Fibroblast of skin of back (primary cell): ENCODE data around the gene SDR39U1.

ENCODE experiments used
- DNase-seq: peaks from one replicate; pipeline ENCODE4 v3.0.0-alpha.2; 2013

SDR39U1 gene

GRCh38 chr14:24408764-24409163 lies 33.8 kb downstream of the SDR39U1 start:
- no peak for DNase-seq

GRCh38 chr14:24407608-24408325 lies 34.8 kb downstream of the SDR39U1 start:
- no peak for DNase-seq

- no peak for DNase-seq
Observed at GRCh38 chr14:24406416-24406815, 36.2 kb downstream of the SDR39U1 start.

GRCh38 chr14:24404814-24405213 lies 37.8 kb downstream of the SDR39U1 start:
- DNase-seq = no peak

- DNase-seq = peak; percentile 70
Observed at GRCh38 chr14:24403294-24403998, 39.1 kb downstream of the SDR39U1 start.

- DNase-seq = no peak
Observed at GRCh38 chr14:24401810-24402702, 40.5 kb downstream of the SDR39U1 start.

GRCh38 chr14:24399999-24400718 lies 42.4 kb downstream of the SDR39U1 start:
- DNase-seq = no peak

GRCh38 chr14:24399447-24399822 lies 43.1 kb downstream of the SDR39U1 start:
- DNase-seq = no peak

GRCh38 chr14:24398653-24399446 lies 43.7 kb downstream of the SDR39U1 start, which contains the start of gene NYNRIN:
Gene NYNRIN (plus strand): TSS chr14:24399003. CDS start chr14:24399247, 244 bp downstream.
- DNase-seq = peak; percentile 58

GRCh38 chr14:24398293-24398652 lies 44.3 kb downstream of the SDR39U1 start:
- peak; percentile 19 for DNase-seq

- DNase-seq = no peak
Observed at GRCh38 chr14:24397639-24398292, 44.8 kb downstream of the SDR39U1 start.

GRCh38 chr14:24395609-24396582 lies 46.7 kb downstream of the SDR39U1 start:
- no peak for DNase-seq

- no peak for DNase-seq
Observed at GRCh38 chr14:24394275-24394674, 48.3 kb downstream of the SDR39U1 start.

- peak; percentile 82 for DNase-seq
Observed at GRCh38 chr14:24392325-24393091, 50.1 kb downstream of the SDR39U1 start.

- DNase-seq = no peak
Observed at GRCh38 chr14:24390701-24391468, 51.7 kb downstream of the SDR39U1 start.
